Measurements from ENCODE around the gene TTN.

TTN gene

DNA sequence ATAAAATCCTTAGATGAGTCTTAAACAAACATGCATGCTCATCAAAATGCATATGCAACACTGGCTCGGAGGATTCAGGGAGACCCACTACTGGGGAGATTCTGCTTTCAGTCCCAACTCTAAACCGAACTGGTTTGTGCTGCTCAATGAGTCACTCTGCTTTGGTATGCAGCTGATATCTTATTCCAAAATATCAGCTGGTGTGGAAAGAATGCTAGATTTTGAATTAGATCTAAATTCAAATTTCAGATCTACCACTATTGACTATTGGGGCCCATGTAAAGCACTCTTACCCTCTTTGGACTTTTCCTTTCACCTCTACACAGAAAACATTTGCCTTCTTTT, 39.2 kb upstream of the TTN start:
- Histone ChIP-seq H3K27me3 (replicated peaks; ENCODE audit: insufficient read depth, low read length) (no peaks in the 10 kb centered on the region), H2AFZ (ENCODE audit: low read length) (no peak overlapping the region), H4K20me1 (ENCODE audit: insufficient read depth, low read length) (no peaks in the 10 kb centered on the region), H3K79me2 (ENCODE audit: low read length) (no peaks in the 10 kb centered on the region), H3K9me3 (replicated peaks; ENCODE audit: insufficient read depth, low read length) (no peaks in the 10 kb centered on the region), H3K4me2 (ENCODE audit: low read depth, low read length) (no peak overlapping the region), H3K9me2 (replicated peaks; ENCODE audit: insufficient read depth, low read length) (no peaks in the 10 kb centered on the region), H3K4me1 (ENCODE audit: low read length) (no peaks in the 10 kb centered on the region), H3K36me3 (replicated peaks; ENCODE audit: insufficient read depth, low read length) (no peaks in the 10 kb centered on the region), H3F3A (ENCODE audit: insufficient read depth, low read length) (no peaks in the 10 kb centered on the region), H3K27ac (ENCODE audit: low read length) (no peak overlapping the region), H3K9ac (ENCODE audit: low read length) (no peak overlapping the region), H3K4me3 (ENCODE audit: low read length) (no peak overlapping the region)
- TF ChIP-seq CTCF (IDR thresholded peaks at IDR 0.05; ENCODE audit: low read length) = no peak
- no peak for TF ChIP-seq EZH2phosphoT487 (IDR thresholded peaks at IDR 0.05; ENCODE audit: low read length)
- TF ChIP-seq EZH2 (optimal IDR thresholded peaks at IDR 0.05; ENCODE audit: low read depth, low read length) = no peak
- DNase-seq = no peak

- TF ChIP-seq EZH2 (optimal IDR thresholded peaks at IDR 0.05; ENCODE audit: low read depth, low read length) (no peak), CTCF (IDR thresholded peaks at IDR 0.05; ENCODE audit: low read length) (no peak), EZH2phosphoT487 (IDR thresholded peaks at IDR 0.05; ENCODE audit: low read length) (no peak)
- Histone ChIP-seq H4K20me1 (ENCODE audit: insufficient read depth, low read length) (no peaks in the 10 kb centered on the region), H3K9me2 (replicated peaks; ENCODE audit: insufficient read depth, low read length) (no peaks in the 10 kb centered on the region), H3F3A (ENCODE audit: insufficient read depth, low read length) (no peaks in the 10 kb centered on the region), H3K4me3 (ENCODE audit: low read length) (no peak overlapping the region), H3K36me3 (replicated peaks; ENCODE audit: insufficient read depth, low read length) (no peaks in the 10 kb centered on the region), H2AFZ (ENCODE audit: low read length) (no peak overlapping the region), H3K27ac (ENCODE audit: low read length) (no peak overlapping the region), H3K9ac (ENCODE audit: low read length) (no peak overlapping the region), H3K27me3 (replicated peaks; ENCODE audit: insufficient read depth, low read length) (no peaks in the 10 kb centered on the region), H3K9me3 (replicated peaks; ENCODE audit: insufficient read depth, low read length) (no peaks in the 10 kb centered on the region), H3K79me2 (ENCODE audit: low read length) (no peaks in the 10 kb centered on the region), H3K4me2 (ENCODE audit: low read depth, low read length) (no peak overlapping the region), H3K4me1 (ENCODE audit: low read length) (no peaks in the 10 kb centered on the region)
- DNase-seq = no peak
Observed at GRCh38 chr2:178845566-178846457, 38.6 kb upstream of the TTN start.

GRCh38 chr2:178844701-178845100, 37.5 kb upstream of the TTN start:
- Histone ChIP-seq H3K4me2 (ENCODE audit: low read depth, low read length) (no peak overlapping the region), H3K79me2 (ENCODE audit: low read length) (no peaks in the 10 kb centered on the region), H3K9me2 (replicated peaks; ENCODE audit: insufficient read depth, low read length) (no peaks in the 10 kb centered on the region), H3K27me3 (replicated peaks; ENCODE audit: insufficient read depth, low read length) (no peaks in the 10 kb centered on the region), H3K4me3 (ENCODE audit: low read length) (no peak overlapping the region), H3K9me3 (replicated peaks; ENCODE audit: insufficient read depth, low read length) (no peaks in the 10 kb centered on the region), H3K4me1 (ENCODE audit: low read length) (no peaks in the 10 kb centered on the region), H3K9ac (ENCODE audit: low read length) (no peak overlapping the region), H3F3A (ENCODE audit: insufficient read depth, low read length) (no peaks in the 10 kb centered on the region), H2AFZ (ENCODE audit: low read length) (no peak overlapping the region), H4K20me1 (ENCODE audit: insufficient read depth, low read length) (no peaks in the 10 kb centered on the region), H3K27ac (ENCODE audit: low read length) (no peak overlapping the region), H3K36me3 (replicated peaks; ENCODE audit: insufficient read depth, low read length) (no peaks in the 10 kb centered on the region)
- no peak for TF ChIP-seq CTCF (IDR thresholded peaks at IDR 0.05; ENCODE audit: low read length)
- TF ChIP-seq EZH2 (optimal IDR thresholded peaks at IDR 0.05; ENCODE audit: low read depth, low read length) = no peak
- TF ChIP-seq EZH2phosphoT487 (IDR thresholded peaks at IDR 0.05; ENCODE audit: low read length) = no peak
- no peak for DNase-seq
